Fibroblast of mammary gland (primary cell): Measurements from ENCODE around the gene MYO10.
A peak's percentile ranks its signal among the peaks of the same experiment; 100 is the strongest.

Experiments used
- DNase-seq: peaks from one replicate; pipeline ENCODE4 v3.0.0-alpha.2; 2010; ENCODE audit warnings: low read depth
- H3K4me3 ChIP-seq: 2 replicates; pipeline ENCODE4 v1.5.1; 2011; ENCODE audit warnings: low read depth, mild to moderate bottlenecking, low read length, moderate library complexity; ENCODE audit not compliant: control insufficient read depth
- CTCF ChIP-seq: conservative IDR thresholded peaks from 2 replicates; pipeline ENCODE4 v1.5.1; 2011; ENCODE audit warnings: low read depth, low read length, inconsistent platforms; ENCODE audit not compliant: control insufficient read depth, insufficient read depth

The MYO10 gene

GRCh38 chr5:16912080-16912479, 24.0 kb downstream of the MYO10 start:
- no peak overlapping the region for H3K4me3 ChIP-seq
- TF ChIP-seq CTCF, result no peak
- DNase-seq, result no peak

- peak; percentile 71 for DNase-seq
- no peak for TF ChIP-seq CTCF
- H3K4me3 ChIP-seq, result no peak overlapping the region
These were observed 26.6 kb downstream of the MYO10 start for GRCh38 chr5:16909464-16909863.

GRCh38 chr5:16907270-16907669, 28.8 kb downstream of the MYO10 start:
- no peak for TF ChIP-seq CTCF
- no peak overlapping the region for H3K4me3 ChIP-seq
- no peak for DNase-seq

GRCh38 chr5:16906255-16906654, 29.8 kb downstream of the MYO10 start:
- no peak overlapping the region for H3K4me3 ChIP-seq
- TF ChIP-seq CTCF, result no peak
- DNase-seq, result no peak

- no peak overlapping the region for H3K4me3 ChIP-seq
- DNase-seq, result no peak
- no peak for TF ChIP-seq CTCF
These were observed 32.4 kb downstream of the MYO10 start for GRCh38 chr5:16903480-16904300.

GRCh38 chr5:16902846-16903245, 33.2 kb downstream of the MYO10 start:
- no peak overlapping the region for H3K4me3 ChIP-seq
- DNase-seq, result no peak
- no peak for TF ChIP-seq CTCF
